ENCODE data around the gene HARS2. TPM values are rescaled to one million over a fixed set of nuclear protein-coding genes. Genes with fewer than 3 reads are reported as not detected.
"Not testable (repeated sequence)": the region's sequence is repeated elsewhere in the genome, so short reads cannot be mapped to it uniquely, and the experiment has no call there.

The HARS2 gene
- total RNA-seq, 1 experiment from 2014 or later = 53.0 TPM

DNA sequence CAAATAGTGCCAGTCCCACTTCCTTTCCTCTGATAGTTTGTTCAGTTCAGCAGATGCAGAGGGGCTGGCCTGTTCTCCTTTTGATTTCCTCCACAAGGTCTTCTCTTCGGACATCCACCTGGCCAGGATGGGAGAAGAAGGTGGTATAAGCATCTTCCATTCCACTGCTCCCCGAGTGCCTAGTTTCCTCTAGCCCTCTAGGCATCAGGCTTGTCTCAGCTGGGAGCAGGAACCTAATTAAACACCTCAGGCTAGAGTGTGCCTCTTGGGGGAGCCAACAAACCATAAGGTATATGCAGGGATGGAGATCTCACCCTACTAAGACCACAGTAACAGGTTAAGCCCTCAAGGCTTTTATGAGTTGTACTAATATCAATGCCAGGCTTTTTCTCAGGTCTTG, 17.0 kb upstream of the HARS2 start:
- no peak overlapping the region for H3K4me3 ChIP-seq
- H3K36me3 ChIP-seq = peaks cover 98% of the 10 kb centered on the region
- no peak overlapping the region for H3K27ac ChIP-seq
- no peaks in the 10 kb centered on the region for H3K27me3 ChIP-seq (replicated peaks)
- H3K9me3 ChIP-seq (replicated peaks) = no peaks in the 10 kb centered on the region
- H3K4me1 ChIP-seq (replicated peaks) = no peaks in the 10 kb centered on the region
- no peak for DNase-seq (ENCODE audit: low read depth in 1 of 2, low spot score in 2 of 2)

DNA sequence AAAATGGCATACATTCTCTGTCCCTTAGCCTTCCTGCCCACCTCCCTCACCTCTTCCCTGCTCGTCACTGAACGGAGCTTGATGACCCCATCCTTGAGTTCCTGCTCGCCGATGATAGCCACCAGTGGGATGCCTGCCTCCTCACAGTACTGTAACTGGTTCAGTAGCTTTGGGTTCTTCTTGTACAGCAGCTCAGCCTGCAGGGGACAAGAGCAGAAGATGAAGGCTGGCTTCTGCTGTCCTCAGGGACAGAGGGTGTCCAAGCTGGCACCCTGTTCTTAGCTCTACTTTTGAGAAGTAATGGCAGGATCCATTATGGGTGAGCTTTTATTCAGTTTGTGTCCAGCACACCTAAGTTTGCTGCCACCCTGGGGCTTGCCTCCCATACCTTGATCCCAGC, 16.6 kb upstream of the HARS2 start:
- Histone ChIP-seq H3K36me3 (peaks cover 98% of the 10 kb centered on the region), H3K9me3 (replicated peaks) (no peaks in the 10 kb centered on the region)
- no peak for DNase-seq (ENCODE audit: low read depth in 1 of 2, low spot score in 2 of 2)

DNA sequence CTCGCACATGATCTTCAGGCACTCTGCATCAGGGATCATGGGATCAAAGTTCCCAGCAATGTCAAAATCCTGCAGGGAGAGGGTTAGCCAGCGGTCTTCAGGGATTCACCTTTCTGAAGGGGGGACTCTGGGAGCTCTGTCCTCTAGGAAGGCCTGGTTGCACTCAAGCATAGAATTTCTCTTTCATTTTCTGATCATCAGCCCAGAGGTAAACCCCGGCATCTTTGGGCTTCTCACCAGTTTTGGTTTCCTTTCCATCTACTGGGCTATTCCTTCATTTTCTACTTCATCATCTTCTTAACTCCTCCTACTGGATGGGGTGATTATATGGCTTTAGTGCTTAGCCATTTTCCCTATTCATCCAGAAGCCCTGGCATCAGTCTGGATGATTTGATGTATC, 13.3 kb upstream of the HARS2 start:
- no peaks in the 10 kb centered on the region for H3K27me3 ChIP-seq (replicated peaks)
- no peaks in the 10 kb centered on the region for H3K4me1 ChIP-seq (replicated peaks)
- H3K36me3 ChIP-seq = peaks cover 100% of the 10 kb centered on the region
- H3K4me3 ChIP-seq = no peak overlapping the region
- H3K27ac ChIP-seq = no peak overlapping the region
- no peak for DNase-seq (ENCODE audit: low read depth in 1 of 2, low spot score in 2 of 2)
- no peaks in the 10 kb centered on the region for H3K9me3 ChIP-seq (replicated peaks)

More for the DNA sequence above, 16.6 kb upstream of the HARS2 start:
- Histone ChIP-seq H3K27me3 (replicated peaks) (no peaks in the 10 kb centered on the region), H3K27ac (no peak overlapping the region), H3K4me3 (no peak overlapping the region), H3K4me1 (replicated peaks) (no peaks in the 10 kb centered on the region)

DNA sequence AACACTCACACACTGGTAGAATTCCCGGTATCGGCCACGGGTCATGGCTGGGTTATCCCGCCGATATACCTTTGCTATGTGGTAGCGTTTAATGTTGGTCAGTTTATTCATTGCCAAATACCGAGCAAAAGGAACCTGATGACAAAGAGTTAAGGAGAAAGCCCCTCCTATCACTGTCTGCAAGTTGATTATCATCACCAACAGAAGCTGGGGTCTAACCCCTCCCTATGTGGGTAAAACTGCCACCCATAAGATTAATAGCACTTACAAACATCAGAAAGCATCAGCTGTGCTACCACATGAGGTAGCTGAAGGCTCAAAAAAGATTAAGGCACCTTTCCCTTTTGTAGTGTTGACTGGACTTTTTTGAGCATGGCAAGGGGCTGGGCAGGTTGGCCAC, 12.3 kb upstream of the HARS2 start:
- no peak overlapping the region for H3K27ac ChIP-seq
- DNase-seq (ENCODE audit: low read depth in 1 of 2, low spot score in 2 of 2) = no peak
- no peaks in the 10 kb centered on the region for H3K4me1 ChIP-seq (replicated peaks)
- no peaks in the 10 kb centered on the region for H3K27me3 ChIP-seq (replicated peaks)
- H3K36me3 ChIP-seq = peaks cover 100% of the 10 kb centered on the region
- no peaks in the 10 kb centered on the region for H3K9me3 ChIP-seq (replicated peaks)
- H3K4me3 ChIP-seq = no peak overlapping the region

DNA sequence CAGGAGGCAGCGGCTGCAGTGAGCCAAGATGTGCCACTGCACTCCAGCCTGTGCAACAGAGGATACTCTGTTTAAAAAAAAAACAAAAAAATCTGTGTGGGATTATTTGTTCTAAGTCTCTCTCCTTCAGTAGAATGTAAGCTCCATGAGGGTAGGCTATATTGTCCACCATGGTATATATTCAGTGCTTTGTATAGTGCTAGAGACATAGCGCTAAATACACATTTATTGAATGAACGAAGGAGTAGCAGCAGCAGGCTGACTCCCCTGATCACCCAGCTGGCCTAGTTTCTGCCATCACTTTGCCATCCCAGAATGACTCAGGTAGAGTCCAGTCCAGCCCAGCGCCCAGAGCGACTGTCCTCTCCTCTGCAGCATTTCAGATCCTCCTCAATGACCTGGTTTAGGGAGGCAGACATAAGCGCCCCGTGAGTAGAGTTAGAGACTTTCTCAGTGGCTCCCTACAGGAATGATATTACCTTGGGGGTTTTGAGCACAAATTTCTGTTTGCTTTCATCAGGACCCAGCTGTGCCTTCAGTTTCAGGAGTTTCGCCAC, 801 bp upstream of the HARS2 start:
- Histone ChIP-seq H3K4me1 (replicated peaks) (peaks cover 15% of the 10 kb centered on the region), H3K4me3 (peak overlapping the region; percentile 59), H3K36me3 (peaks cover 66% of the 10 kb centered on the region), H3K27me3 (replicated peaks) (no peaks in the 10 kb centered on the region), H3K9me3 (replicated peaks) (no peaks in the 10 kb centered on the region), H3K27ac (peak overlapping the region; percentile 41)
- DNase-seq (ENCODE audit: low read depth in 1 of 2, low spot score in 2 of 2) = no peak

DNA sequence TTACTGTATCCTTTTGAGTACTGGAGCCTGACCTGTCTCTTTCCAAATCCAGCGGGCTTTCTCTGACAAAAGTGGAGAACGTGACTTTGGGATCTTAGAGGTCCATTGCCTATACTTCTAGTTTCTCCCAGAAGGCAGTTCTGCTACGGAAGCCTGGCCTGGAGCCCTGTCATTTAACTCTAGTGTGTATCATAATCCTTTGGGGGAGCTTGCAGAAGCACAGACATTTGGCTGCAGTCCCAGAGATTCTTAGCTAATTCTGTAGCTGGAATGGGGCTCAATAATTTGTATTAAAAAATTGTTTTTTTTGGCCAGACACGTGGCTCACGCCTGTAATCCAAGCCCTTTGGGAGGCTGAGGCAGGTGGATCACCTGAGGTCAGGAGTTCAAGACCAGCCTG, 3.0 kb downstream of the HARS2 start:
- Histone ChIP-seq H3K36me3 (peaks cover 77% of the 10 kb centered on the region), H3K4me3 (no peak overlapping the region), H3K27me3 (replicated peaks) (no peaks in the 10 kb centered on the region), H3K4me1 (replicated peaks) (peaks cover 15% of the 10 kb centered on the region), H3K27ac (no peak overlapping the region), H3K9me3 (replicated peaks) (no peaks in the 10 kb centered on the region)
- DNase-seq (ENCODE audit: low read depth in 1 of 2, low spot score in 2 of 2) = no peak

DNA sequence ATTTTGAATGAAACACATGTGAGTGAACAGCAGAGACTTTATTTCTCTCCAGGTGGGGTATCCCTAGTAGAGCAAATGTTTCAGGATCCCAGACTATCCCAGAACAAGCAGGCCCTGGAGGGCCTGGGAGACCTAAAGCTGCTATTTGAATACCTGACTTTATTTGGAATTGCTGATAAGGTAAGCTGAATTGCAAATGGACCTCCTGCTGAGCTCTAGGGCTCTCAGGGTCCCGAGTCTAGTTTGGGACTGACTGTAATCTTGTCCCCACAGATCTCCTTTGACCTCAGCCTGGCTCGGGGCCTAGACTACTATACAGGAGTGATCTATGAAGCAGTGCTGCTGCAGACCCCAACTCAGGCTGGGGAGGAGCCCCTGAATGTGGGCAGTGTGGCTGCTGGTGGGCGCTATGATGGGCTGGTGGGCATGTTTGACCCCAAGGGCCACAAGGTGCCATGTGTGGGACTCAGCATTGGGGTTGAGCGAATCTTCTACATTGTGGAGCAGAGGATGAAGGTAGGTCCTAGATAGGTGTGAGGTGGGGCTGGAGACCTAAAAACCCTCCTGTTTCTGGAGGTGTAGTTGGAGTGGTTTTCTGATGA, 5.7 kb downstream of the HARS2 start:
- peak in 1 of 2 experiments; percentile 32 for DNase-seq (ENCODE audit: low read depth in 1 of 2, low spot score in 2 of 2)
- no peaks in the 10 kb centered on the region for H3K9me3 ChIP-seq (replicated peaks)
- H3K27me3 ChIP-seq (replicated peaks) = no peaks in the 10 kb centered on the region
- peaks cover 16% of the 10 kb centered on the region for H3K4me1 ChIP-seq (replicated peaks)
- peaks cover 87% of the 10 kb centered on the region for H3K36me3 ChIP-seq
- H3K27ac ChIP-seq = no peak overlapping the region
- H3K4me3 ChIP-seq = no peak overlapping the region

DNA sequence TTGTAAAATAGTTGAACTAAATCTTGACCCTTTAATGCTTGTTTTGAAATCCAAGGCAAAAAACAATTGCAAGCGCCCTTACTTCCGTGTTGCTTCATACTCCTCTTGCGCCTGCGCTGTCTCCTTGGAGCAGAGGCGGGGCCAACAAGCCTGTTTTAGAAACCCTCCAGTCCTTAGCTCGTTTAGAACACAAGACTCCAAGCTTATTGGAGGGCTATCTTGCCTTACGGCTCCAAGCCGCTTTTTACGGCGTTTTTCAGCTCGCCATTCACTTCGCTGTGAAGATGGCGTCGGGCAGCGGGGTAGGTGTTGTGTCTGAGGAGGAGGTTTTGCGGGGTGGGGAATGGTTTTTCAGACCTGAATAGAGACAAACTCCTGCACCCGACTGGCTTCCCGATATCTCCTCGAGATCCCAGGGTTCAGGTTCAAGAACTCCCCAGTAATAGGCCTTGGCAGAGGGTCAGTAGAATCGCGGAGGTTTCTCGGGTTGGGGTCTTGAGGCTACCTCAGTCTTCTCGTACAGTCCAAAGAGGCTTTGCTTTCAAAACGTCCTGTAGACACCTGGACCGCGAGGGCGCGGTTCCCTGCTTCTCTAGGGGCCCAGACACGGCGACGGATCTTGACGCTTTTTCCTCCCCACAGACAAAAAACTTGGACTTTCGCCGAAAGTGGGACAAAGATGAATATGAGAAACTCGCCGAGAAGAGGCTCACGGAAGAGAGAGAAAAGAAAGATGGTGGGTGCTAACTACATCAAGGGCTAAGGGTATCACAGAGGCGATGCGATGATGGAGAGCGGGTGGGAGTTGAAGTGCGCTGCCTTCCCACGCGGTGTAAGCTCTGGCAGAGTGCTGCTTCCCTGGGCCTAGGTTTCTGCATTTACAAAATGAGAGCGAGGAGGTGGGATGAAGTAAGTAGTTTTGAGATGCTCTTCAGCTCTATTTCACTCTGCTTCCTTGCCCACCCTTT, 9.2 kb downstream of the HARS2 start, which contains the start of gene ZMAT2:
TSS of gene ZMAT2 (plus strand) at position 271 of the 968 bp plus-strand sequence. CDS start at position 285, 14 bp downstream.
- peaks cover 94% of the 10 kb centered on the region for H3K36me3 ChIP-seq
- peaks cover 8% of the 10 kb centered on the region for H3K4me1 ChIP-seq (replicated peaks)
- no peaks in the 10 kb centered on the region for H3K9me3 ChIP-seq (replicated peaks)
- H3K4me3 ChIP-seq = peak within 1 kb of the TSS; percentile 53
- no peak within 1 kb of the TSS for H3K27ac ChIP-seq
- H3K27me3 ChIP-seq (replicated peaks) = no peaks in the 10 kb centered on the region
- DNase-seq (ENCODE audit: low read depth in 1 of 2, low spot score in 2 of 2) = peak; percentile 90 to 98

DNA sequence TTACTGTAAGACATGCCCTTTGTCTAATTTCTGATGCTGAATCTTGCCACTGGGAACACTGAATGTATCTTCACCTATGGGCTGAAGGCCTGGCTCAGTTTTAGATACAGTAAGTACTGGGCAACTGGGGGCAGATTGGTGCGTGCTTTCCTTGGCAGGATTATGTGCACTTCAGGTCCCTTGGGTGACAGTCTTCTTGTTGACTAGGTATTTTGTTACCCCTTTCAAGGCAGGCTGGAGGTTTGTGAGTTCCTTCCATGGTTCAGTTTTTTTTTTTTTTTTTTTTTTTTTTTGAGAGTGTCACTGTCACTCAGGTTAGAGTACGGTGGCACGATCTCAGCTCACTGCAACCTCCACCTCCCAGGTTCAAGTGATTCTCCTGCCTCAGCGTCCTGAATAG, 16.6 kb downstream of the HARS2 start:
- Histone ChIP-seq H3K36me3 (peaks cover 47% of the 10 kb centered on the region), H3K9me3 (replicated peaks) (no peaks in the 10 kb centered on the region), H3K27ac (no peak overlapping the region), H3K4me3 (no peak overlapping the region), H3K4me1 (replicated peaks) (peaks cover 17% of the 10 kb centered on the region), H3K27me3 (replicated peaks) (no peaks in the 10 kb centered on the region)
- no peak for DNase-seq (ENCODE audit: low read depth in 1 of 2, low spot score in 2 of 2)

DNA sequence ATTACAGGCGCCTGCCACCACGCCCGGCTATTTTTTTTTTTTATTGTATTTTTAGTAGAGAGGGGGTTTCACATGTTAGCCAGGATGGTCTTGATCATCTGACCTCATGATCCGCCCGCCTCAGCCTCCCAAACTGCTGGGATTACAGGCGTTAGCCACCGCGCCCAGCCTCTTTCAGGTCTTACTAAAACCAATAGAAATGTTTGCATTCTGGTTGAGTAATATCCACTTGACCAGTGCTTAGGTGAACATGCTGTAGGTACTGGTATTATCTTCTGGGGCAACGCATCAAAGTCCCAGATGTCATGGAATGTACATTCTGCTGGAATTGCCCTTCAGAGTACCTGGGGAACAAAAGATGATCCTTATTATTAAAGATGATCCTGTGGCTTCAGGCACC, 17.5 kb downstream of the HARS2 start:
- H3K4me3 ChIP-seq; H3K9me3 ChIP-seq (replicated peaks); H3K27ac ChIP-seq; DNase-seq (ENCODE audit: low read depth in 1 of 2, low spot score in 2 of 2); H3K27me3 ChIP-seq (replicated peaks): not testable (repeated sequence)
- peaks cover 17% of the 10 kb centered on the region for H3K4me1 ChIP-seq (replicated peaks)
- peaks cover 38% of the 10 kb centered on the region for H3K36me3 ChIP-seq

DNA sequence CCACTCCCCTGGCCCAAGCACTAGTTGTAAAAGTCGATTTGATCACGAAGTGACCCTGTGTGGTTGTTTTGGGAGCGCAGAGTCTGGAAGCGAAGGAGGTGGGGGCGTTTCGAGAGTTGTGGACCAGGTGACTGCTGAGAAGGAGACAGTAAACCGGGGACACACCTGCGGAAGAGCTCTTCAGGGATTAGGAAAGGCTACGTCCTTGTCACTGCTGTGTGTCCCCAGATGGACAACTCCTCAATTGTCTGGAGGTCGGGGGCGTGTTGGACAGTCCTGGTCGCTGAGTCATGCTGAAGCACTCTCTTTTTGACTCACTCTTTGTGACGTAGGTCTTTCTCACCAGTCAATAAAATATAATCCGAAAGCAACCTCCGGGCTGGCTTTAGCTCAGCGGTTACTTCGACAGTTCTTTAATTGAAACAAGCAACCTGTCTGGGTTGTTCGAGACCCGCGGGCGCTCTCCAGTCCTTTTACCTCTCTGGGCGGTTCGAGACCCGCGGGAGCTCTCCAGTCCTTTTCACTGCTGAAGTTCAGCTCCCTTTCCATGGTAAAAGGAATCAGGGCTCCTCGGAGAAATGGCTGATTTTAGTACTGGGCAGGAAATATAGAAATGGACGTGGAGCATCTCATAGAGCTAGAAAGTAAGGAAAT, 19.8 kb downstream of the HARS2 start:
- peaks cover 16% of the 10 kb centered on the region for H3K36me3 ChIP-seq
- peak overlapping the region; percentile 35 for H3K4me3 ChIP-seq
- peaks cover 17% of the 10 kb centered on the region for H3K4me1 ChIP-seq (replicated peaks)
- no peaks in the 10 kb centered on the region for H3K9me3 ChIP-seq (replicated peaks)
- H3K27me3 ChIP-seq (replicated peaks) = no peaks in the 10 kb centered on the region
- DNase-seq (ENCODE audit: low read depth in 1 of 2, low spot score in 2 of 2) = peak; percentile 99
- H3K27ac ChIP-seq = peak overlapping the region; percentile 62

DNA sequence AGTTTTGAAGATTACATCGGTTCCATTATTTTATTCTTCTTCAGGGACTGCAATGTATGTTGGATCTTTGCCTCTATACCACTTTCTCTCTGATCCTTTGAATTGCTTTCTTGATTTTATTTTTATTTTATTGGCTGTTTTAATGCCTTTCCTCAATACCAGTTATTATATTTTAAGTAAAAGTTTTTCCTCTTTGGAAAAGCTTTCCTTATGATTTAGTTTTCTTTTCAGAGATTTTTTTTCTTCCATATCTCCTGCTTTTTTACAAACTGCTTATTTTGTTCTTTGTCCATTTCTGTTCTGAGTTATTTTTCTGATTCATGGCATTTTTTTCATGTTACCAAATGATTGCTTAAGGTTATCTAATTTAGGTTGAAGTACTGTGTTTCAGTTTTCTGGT, 20.5 kb downstream of the HARS2 start:
- Histone ChIP-seq H3K27ac (no peak overlapping the region), H3K36me3 (peaks cover 9% of the 10 kb centered on the region), H3K4me1 (replicated peaks) (peaks cover 17% of the 10 kb centered on the region), H3K9me3 (replicated peaks) (no peaks in the 10 kb centered on the region), H3K4me3 (no peak overlapping the region), H3K27me3 (replicated peaks) (no peaks in the 10 kb centered on the region)
- DNase-seq (ENCODE audit: low read depth in 1 of 2, low spot score in 2 of 2) = no peak

DNA sequence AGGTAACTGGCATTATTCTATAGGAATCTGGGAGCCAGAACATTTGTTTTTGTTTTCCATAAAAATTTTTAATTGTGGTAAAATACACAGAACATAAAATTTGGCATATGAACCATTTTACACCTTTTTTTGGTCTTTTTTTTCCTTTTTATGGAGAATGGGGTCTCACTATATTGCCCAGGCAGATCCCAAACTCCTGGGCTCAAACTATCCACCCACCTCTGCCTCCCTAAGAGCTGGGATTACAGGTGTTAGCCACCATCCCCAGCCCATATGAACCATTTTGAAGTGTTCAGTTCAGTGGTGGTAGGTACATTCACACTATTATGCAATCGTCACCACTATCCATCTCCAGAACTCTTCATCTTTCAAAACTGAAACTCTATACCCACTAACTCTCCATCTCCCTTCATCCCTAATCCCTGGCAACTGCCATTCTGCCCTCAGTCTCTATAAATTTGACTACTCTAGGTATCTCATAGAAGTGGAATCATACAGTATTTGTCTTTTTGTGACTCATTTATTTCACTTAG, 22.4 kb downstream of the HARS2 start:
- peaks cover 21% of the 10 kb centered on the region for H3K4me1 ChIP-seq (replicated peaks)
- H3K36me3 ChIP-seq = no peaks in the 10 kb centered on the region
- DNase-seq (ENCODE audit: low read depth in 1 of 2, low spot score in 2 of 2) = no peak
- H3K4me3 ChIP-seq = no peak overlapping the region
- H3K27ac ChIP-seq = no peak overlapping the region
- no peaks in the 10 kb centered on the region for H3K27me3 ChIP-seq (replicated peaks)
- no peaks in the 10 kb centered on the region for H3K9me3 ChIP-seq (replicated peaks)

Measured in SJSA1 (cell line).